Left lobe of liver (tissue), 2 donors: ENCODE measurements around the gene PLEKHM3. TPM values are rescaled to one million over a fixed set of nuclear protein-coding genes. Genes with fewer than 3 reads are reported as not detected.

Experiments
- ATAC-seq: fragments of 200-7000 bp; cut with Tn5 transposase; one replicate; pipeline ENCODE4 v1.9.1; 2020; ENCODE audit warnings: mild to moderate bottlenecking, moderate library complexity
- DNase-seq: peaks from one replicate; pipeline ENCODE4 v3.0.0-alpha.2; 2020; ENCODE audit warnings: low spot score
- total RNA-seq: library from RNA; stranded (reverse); gene quantifications from one replicate; pipeline ENCODE4 v1.2.1, GENCODE V29; 2021
- donor health status: DM: no; HTN: no; CAD: no; lungs with moderate emphysema.
- donor health status: DM: no; HTN: yes; CAD: no.

The PLEKHM3 gene
- 8.5 TPM for total RNA-seq

GRCh38 chr2:208025037-208025813 lies at the start of gene PLEKHM3:
Gene PLEKHM3 (minus strand): TSS chr2:208025527. CDS start chr2:208001639, 23,888 bp downstream.
- peak; percentile 88 for DNase-seq
- ATAC-seq, result peak; percentile 99

GRCh38 chr2:208074610-208075356 lies 49.5 kb upstream of the PLEKHM3 start:
- ATAC-seq, result no peak
- DNase-seq, result no peak

GRCh38 chr2:208072250-208072892 lies 47.0 kb upstream of the PLEKHM3 start:
- peak; percentile 59 for DNase-seq
- ATAC-seq, result peak; percentile 99

- ATAC-seq (no peak), DNase-seq (no peak)
These were observed 43.9 kb upstream of the PLEKHM3 start for GRCh38 chr2:208069186-208069585.

- no peak for ATAC-seq
- DNase-seq, result no peak
These were observed 40.7 kb upstream of the PLEKHM3 start for GRCh38 chr2:208066016-208066415.

- no peak for DNase-seq
These were observed 40.1 kb upstream of the PLEKHM3 start for GRCh38 chr2:208065476-208065875.

GRCh38 chr2:208064220-208064961 lies 39.1 kb upstream of the PLEKHM3 start:
- no peak for DNase-seq

More at GRCh38 chr2:208065476-208065875, 40.1 kb upstream of the PLEKHM3 start:
- no peak for ATAC-seq

GRCh38 chr2:208062961-208063360 lies 37.6 kb upstream of the PLEKHM3 start:
- ATAC-seq (no peak), DNase-seq (no peak)

More at GRCh38 chr2:208064220-208064961, 39.1 kb upstream of the PLEKHM3 start:
- no peak for ATAC-seq

- ATAC-seq, result peak; percentile 56
- DNase-seq, result no peak
These were observed 36.8 kb upstream of the PLEKHM3 start for GRCh38 chr2:208062113-208062512.

GRCh38 chr2:208057108-208057507 lies 31.8 kb upstream of the PLEKHM3 start:
- ATAC-seq (no peak), DNase-seq (no peak)

- no peak for ATAC-seq
- DNase-seq, result no peak
These were observed 24.1 kb upstream of the PLEKHM3 start for GRCh38 chr2:208049441-208049840.

GRCh38 chr2:208049006-208049405 lies 23.7 kb upstream of the PLEKHM3 start:
- no peak for ATAC-seq

GRCh38 chr2:208047840-208048239 lies 22.5 kb upstream of the PLEKHM3 start:
- DNase-seq, result no peak

More at GRCh38 chr2:208049006-208049405, 23.7 kb upstream of the PLEKHM3 start:
- no peak for DNase-seq

GRCh38 chr2:208046686-208047085 lies 21.4 kb upstream of the PLEKHM3 start:
- ATAC-seq (no peak), DNase-seq (no peak)

More at GRCh38 chr2:208047840-208048239, 22.5 kb upstream of the PLEKHM3 start:
- no peak for ATAC-seq

GRCh38 chr2:208042450-208042849 lies 17.1 kb upstream of the PLEKHM3 start:
- DNase-seq (no peak), ATAC-seq (no peak)

GRCh38 chr2:208042041-208042440 lies 16.7 kb upstream of the PLEKHM3 start:
- DNase-seq, result no peak
- no peak for ATAC-seq

GRCh38 chr2:208040199-208041171 lies 15.2 kb upstream of the PLEKHM3 start:
- DNase-seq (peak; percentile 55), ATAC-seq (peak; percentile 82)

GRCh38 chr2:208039376-208040110 lies 14.2 kb upstream of the PLEKHM3 start:
- DNase-seq, result no peak
- no peak for ATAC-seq
